NB4 (cell line): ENCODE results near the gene TBC1D22A.

ENCODE experiments used
- MYC ChIP-seq: IDR thresholded peaks from 2 replicates; pipeline ENCODE4 v1.6.1; 2011; ENCODE audit warnings: low read depth, low read length
- POLR2A ChIP-seq: IDR thresholded peaks from 2 replicates; pipeline ENCODE4 v1.6.1; 2011; ENCODE audit warnings: mild to moderate bottlenecking; ENCODE audit not compliant: insufficient read length; ENCODE audit errors: extremely low read depth
- TF ChIP-seq, protein P1 (sequence below): IDR thresholded peaks from one replicate; pipeline ENCODE4 v1.5.1; 2012; ENCODE audit warnings: low read depth, low read length
- TF ChIP-seq, protein P2 (sequence below): IDR thresholded peaks from 2 replicates; pipeline ENCODE4 v1.6.1; 2011; ENCODE audit warnings: low read depth, low read length

DNA sequence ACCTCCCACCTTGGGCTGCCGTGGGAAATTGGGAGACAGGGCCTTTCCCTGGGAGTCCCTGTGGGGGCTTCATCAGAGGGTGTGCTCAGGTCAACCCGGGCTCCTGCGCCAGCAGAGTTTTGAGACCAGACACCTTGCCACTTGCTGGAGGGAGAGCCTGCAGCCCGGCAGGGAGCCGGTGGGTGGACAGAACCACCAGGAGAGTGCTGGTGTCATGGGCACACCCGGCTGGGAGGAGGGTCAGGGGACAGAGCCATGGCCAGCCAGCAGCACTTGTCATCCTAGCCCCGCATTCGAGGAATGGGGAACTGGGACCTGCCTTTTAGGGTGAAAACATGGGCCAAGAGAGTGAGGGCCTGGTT is 209.3 kb downstream of the TBC1D22A start:
- no peak for TF ChIP-seq POLR2A
- TF ChIP-seq, protein P1, sequence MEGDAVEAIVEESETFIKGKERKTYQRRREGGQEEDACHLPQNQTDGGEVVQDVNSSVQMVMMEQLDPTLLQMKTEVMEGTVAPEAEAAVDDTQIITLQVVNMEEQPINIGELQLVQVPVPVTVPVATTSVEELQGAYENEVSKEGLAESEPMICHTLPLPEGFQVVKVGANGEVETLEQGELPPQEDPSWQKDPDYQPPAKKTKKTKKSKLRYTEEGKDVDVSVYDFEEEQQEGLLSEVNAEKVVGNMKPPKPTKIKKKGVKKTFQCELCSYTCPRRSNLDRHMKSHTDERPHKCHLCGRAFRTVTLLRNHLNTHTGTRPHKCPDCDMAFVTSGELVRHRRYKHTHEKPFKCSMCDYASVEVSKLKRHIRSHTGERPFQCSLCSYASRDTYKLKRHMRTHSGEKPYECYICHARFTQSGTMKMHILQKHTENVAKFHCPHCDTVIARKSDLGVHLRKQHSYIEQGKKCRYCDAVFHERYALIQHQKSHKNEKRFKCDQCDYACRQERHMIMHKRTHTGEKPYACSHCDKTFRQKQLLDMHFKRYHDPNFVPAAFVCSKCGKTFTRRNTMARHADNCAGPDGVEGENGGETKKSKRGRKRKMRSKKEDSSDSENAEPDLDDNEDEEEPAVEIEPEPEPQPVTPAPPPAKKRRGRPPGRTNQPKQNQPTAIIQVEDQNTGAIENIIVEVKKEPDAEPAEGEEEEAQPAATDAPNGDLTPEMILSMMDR: no peak
- TF ChIP-seq MYC: no peak
- TF ChIP-seq, protein P2, sequence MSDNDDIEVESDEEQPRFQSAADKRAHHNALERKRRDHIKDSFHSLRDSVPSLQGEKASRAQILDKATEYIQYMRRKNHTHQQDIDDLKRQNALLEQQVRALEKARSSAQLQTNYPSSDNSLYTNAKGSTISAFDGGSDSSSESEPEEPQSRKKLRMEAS: no peak
